ENCODE data around the gene SKI.

SKI gene

GRCh38 chr1:2229911-2230731 lies 2.0 kb downstream of the SKI start:
- no peak for DNase-seq (ENCODE audit: low read depth in 2 of 2, low spot score in 1 of 2)

GRCh38 chr1:2230781-2231531 lies 2.8 kb downstream of the SKI start:
- no peak for DNase-seq (ENCODE audit: low read depth in 2 of 2, low spot score in 1 of 2)

GRCh38 chr1:2231532-2232254 lies 3.6 kb downstream of the SKI start:
- peak in 1 of 2 donors; percentile 26 for DNase-seq (ENCODE audit: low read depth in 2 of 2, low spot score in 1 of 2)

- DNase-seq (ENCODE audit: low read depth in 2 of 2, low spot score in 1 of 2) = no peak
Measured at GRCh38 chr1:2232255-2232915, 4.3 kb downstream of the SKI start.

GRCh38 chr1:2232916-2233438 lies 4.9 kb downstream of the SKI start:
- DNase-seq (ENCODE audit: low read depth in 2 of 2, low spot score in 1 of 2) = no peak

- DNase-seq (ENCODE audit: low read depth in 2 of 2, low spot score in 1 of 2) = no peak
Measured at GRCh38 chr1:2233468-2233867, 5.3 kb downstream of the SKI start.

- DNase-seq (ENCODE audit: low read depth in 2 of 2, low spot score in 1 of 2) = peak; percentile 31 to 60
Measured at GRCh38 chr1:2233997-2234761, 6.1 kb downstream of the SKI start.

GRCh38 chr1:2234762-2235113 lies 6.6 kb downstream of the SKI start:
- DNase-seq (ENCODE audit: low read depth in 2 of 2, low spot score in 1 of 2) = no peak

- DNase-seq (ENCODE audit: low read depth in 2 of 2, low spot score in 1 of 2) = no peak
Measured at GRCh38 chr1:2235300-2235998, 7.3 kb downstream of the SKI start.

- DNase-seq (ENCODE audit: low read depth in 2 of 2, low spot score in 1 of 2) = no peak
Measured at GRCh38 chr1:2236695-2237677, 8.9 kb downstream of the SKI start.

GRCh38 chr1:2237773-2238172 lies 9.7 kb downstream of the SKI start:
- no peak for DNase-seq (ENCODE audit: low read depth in 2 of 2, low spot score in 1 of 2)

GRCh38 chr1:2238361-2239012 lies 10.4 kb downstream of the SKI start:
- no peak for DNase-seq (ENCODE audit: low read depth in 2 of 2, low spot score in 1 of 2)

- DNase-seq (ENCODE audit: low read depth in 2 of 2, low spot score in 1 of 2) = no peak
Measured at GRCh38 chr1:2239013-2239370, 10.9 kb downstream of the SKI start.

GRCh38 chr1:2239384-2239985 lies 11.4 kb downstream of the SKI start:
- DNase-seq (ENCODE audit: low read depth in 2 of 2, low spot score in 1 of 2) = no peak

- no peak for DNase-seq (ENCODE audit: low read depth in 2 of 2, low spot score in 1 of 2)
Measured at GRCh38 chr1:2240270-2241156, 12.4 kb downstream of the SKI start.

- DNase-seq (ENCODE audit: low read depth in 2 of 2, low spot score in 1 of 2) = no peak
Measured at GRCh38 chr1:2241820-2242219, 13.7 kb downstream of the SKI start.
